Muscle of leg (tissue), 11 donors: Measurements from ENCODE around the gene DENND4B. TPM values are rescaled to one million over a fixed set of nuclear protein-coding genes. Genes with fewer than 3 reads are reported as not detected.

Experiments used
- DNase-seq: peaks from one replicate; pipeline ENCODE4 v3.0.0; 2013
- H3K27ac ChIP-seq: one replicate; pipeline ENCODE4 v1.5.1; 2013; ENCODE audit warnings: mild to moderate bottlenecking, low read length, control low read depth
- H3K27me3 ChIP-seq: one replicate; pipeline ENCODE4 v1.6.1; 2013; ENCODE audit warnings: low read length; ENCODE audit not compliant: control insufficient read depth, insufficient read depth
- H3K36me3 ChIP-seq: one replicate; pipeline ENCODE4 v1.6.1; 2013; ENCODE audit warnings: low read length; ENCODE audit not compliant: control insufficient read depth, insufficient read depth
- H3K4me1 ChIP-seq: one replicate; pipeline ENCODE4 v1.6.1; 2013; ENCODE audit warnings: low read length; ENCODE audit not compliant: control insufficient read depth, insufficient read depth
- H3K4me3 ChIP-seq: one replicate; pipeline ENCODE4 v1.5.1; 2013; ENCODE audit warnings: low read length, control low read depth
- H3K9me3 ChIP-seq: replicated peaks from 2 replicates; pipeline ENCODE4 v1.6.1; 2013; ENCODE audit warnings: low read depth, low read length; ENCODE audit not compliant: control insufficient read depth
- WGBS: methylation state at CpG from one replicate; pipeline ENCODE4 v1.1.5; 2013; ENCODE audit warnings: missing lambda C conversion rate; ENCODE audit not compliant: insufficient coverage; 5-methylcytosine and 5-hydroxymethylcytosine counted together
- polyA plus RNA-seq, 8 donors: library from polyadenylated mRNA; unstranded; fragments of 120-200 nt; gene quantifications; one replicate each; pipeline versions ENCODE4 v1.2.1 to v1.2.3, GENCODE V29; 2013; ENCODE audit warnings: inconsistent platforms in 1 of 8, low replicate concordance in 1 of 8; ENCODE audit not compliant: insufficient read length in 8 of 8, insufficient read depth in 1 of 8
- total RNA-seq: library from RNA; stranded (reverse); fragments of 120-200 nt; gene quantifications from one replicate; pipeline ENCODE4 v1.2.4, GENCODE V29; 2013

DENND4B gene
- total and polyA plus RNA-seq, 9 donors: 11.8 to 35.7 (median 28.1) TPM

- no peaks in the 10 kb centered on the region for H3K9me3 ChIP-seq
- peak overlapping the region; percentile 95 for H3K27ac ChIP-seq
- H3K36me3 ChIP-seq: peaks cover 61% of the 10 kb centered on the region
- WGBS: under 1% methylated on average over 79 of the region's 95 CpGs
- peaks cover 17% of the 10 kb centered on the region for H3K4me1 ChIP-seq
- H3K4me3 ChIP-seq: peak overlapping the region; percentile 71
- DNase-seq: peak; percentile 89
- H3K27me3 ChIP-seq: no peaks in the 10 kb centered on the region
These were observed 510 bp downstream of the DENND4B start for GRCh38 chr1:153945795-153946621.

- H3K4me3 ChIP-seq: peak overlapping the region; percentile 71
- H3K27me3 ChIP-seq: no peaks in the 10 kb centered on the region
- peak; percentile 63 for DNase-seq
- peaks cover 62% of the 10 kb centered on the region for H3K36me3 ChIP-seq
- H3K27ac ChIP-seq: peak overlapping the region; percentile 95
- peaks cover 17% of the 10 kb centered on the region for H3K4me1 ChIP-seq
- H3K9me3 ChIP-seq: no peaks in the 10 kb centered on the region
- 57% methylated on average over 6 of the region's 12 CpGs for WGBS
These were observed 1.3 kb downstream of the DENND4B start for GRCh38 chr1:153945131-153945794.

GRCh38 chr1:153944827-153945117 is 1.7 kb downstream of the DENND4B start:
- Histone ChIP-seq H3K27ac (peak overlapping the region; percentile 95), H3K4me3 (peak overlapping the region; percentile 71), H3K36me3 (peaks cover 62% of the 10 kb centered on the region), H3K9me3 (no peaks in the 10 kb centered on the region), H3K27me3 (no peaks in the 10 kb centered on the region), H3K4me1 (peaks cover 17% of the 10 kb centered on the region)
- DNase-seq: no peak
- 72% methylated on average over 3 of the region's 3 CpGs for WGBS

DNA sequence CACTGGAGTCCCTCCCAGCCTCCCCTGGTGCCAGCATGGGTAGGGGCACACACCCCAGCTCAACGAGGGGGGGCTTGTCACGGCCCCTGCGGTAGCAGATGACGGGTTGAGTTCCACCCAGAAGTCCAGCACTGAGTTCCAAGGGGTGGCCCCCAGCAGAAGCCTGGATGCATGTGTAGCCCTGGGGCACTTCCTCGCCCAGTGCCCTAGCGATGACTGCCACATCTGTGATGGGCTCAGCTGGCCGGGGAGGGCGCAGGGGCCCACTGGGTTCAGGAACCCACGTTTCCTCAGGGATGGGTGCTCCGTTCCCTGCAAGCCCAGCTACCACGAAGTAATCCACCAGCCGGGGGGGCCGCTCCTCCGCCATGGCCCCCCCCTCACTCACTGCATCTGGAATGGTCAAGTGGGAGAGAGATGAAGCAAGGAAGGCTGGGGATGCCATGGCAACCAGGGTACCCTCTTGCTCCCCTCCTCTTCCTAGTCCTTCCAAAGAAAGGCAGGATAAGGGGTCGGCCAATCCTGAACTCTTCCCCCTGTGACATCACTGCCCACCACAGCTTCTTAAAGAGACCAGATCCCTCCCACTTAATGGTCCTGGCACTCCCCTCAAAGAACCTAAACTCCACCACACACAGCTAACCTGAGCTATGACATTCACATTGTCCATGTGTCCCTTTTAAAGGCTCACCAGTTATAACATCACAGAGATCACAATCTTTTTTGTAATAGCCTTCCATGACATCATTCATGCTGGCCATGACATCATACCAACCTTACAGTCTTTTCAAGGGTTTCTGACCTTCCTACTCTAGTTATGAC is 2.3 kb downstream of the DENND4B start:
- no peak for DNase-seq
- 87% methylated on average over 10 of the region's 15 CpGs for WGBS
- peaks cover 66% of the 10 kb centered on the region for H3K36me3 ChIP-seq
- H3K9me3 ChIP-seq: no peaks in the 10 kb centered on the region
- H3K4me1 ChIP-seq: peaks cover 17% of the 10 kb centered on the region
- peak overlapping the region; percentile 71 for H3K4me3 ChIP-seq
- peak overlapping the region; percentile 95 for H3K27ac ChIP-seq
- H3K27me3 ChIP-seq: no peaks in the 10 kb centered on the region

DNA sequence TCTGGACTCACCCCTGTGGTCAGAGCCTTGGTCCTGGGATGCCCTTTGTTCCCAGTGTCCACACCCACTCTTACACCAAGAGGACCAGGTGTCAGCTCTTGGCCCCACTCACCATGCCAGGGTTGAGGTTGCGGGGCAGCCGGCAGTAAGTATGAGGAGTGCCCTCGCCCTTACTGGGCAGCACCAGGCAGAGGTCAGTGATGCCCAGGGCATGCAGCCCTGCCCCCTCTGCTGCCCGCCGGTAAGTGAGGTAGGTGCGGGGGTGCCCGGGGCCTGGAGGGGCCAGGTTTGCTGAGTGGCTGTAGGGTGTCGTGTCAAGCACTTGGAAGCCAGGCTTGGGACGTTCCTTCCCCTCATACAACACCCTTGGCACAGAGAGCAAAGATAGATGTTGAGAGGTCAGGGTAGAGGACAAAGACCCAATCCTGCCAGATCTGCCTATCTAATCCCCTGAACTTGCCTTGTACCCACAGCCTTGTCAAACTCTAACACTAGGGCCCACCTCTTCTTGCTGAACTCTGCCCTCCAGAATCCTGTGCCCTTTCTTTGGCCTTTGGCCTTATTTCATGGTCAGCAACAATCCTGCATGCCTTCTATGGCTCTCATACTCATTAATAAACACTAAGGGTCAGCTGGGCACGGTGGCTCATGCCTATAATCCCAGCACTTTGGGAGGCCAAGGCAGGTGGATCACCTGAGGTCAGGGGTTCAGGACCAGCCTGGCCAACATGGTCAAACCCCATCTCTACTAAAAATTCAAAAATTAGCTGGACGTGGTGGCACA is 3.6 kb downstream of the DENND4B start:
- no peaks in the 10 kb centered on the region for H3K9me3 ChIP-seq
- H3K36me3 ChIP-seq: peaks cover 59% of the 10 kb centered on the region
- WGBS: 80% methylated on average over 1 of the region's 11 CpGs
- peaks cover 17% of the 10 kb centered on the region for H3K4me1 ChIP-seq
- H3K27me3 ChIP-seq: no peaks in the 10 kb centered on the region
- H3K4me3 ChIP-seq: no peak overlapping the region
- DNase-seq: no peak
- no peak overlapping the region for H3K27ac ChIP-seq

GRCh38 chr1:153941826-153942725 is 4.4 kb downstream of the DENND4B start:
- peaks cover 17% of the 10 kb centered on the region for H3K4me1 ChIP-seq
- no peak overlapping the region for H3K4me3 ChIP-seq
- no peaks in the 10 kb centered on the region for H3K27me3 ChIP-seq
- 95% methylated on average over 29 of the region's 34 CpGs for WGBS
- no peak overlapping the region for H3K27ac ChIP-seq
- H3K36me3 ChIP-seq: peaks cover 63% of the 10 kb centered on the region
- H3K9me3 ChIP-seq: no peaks in the 10 kb centered on the region
- no peak for DNase-seq

DNA sequence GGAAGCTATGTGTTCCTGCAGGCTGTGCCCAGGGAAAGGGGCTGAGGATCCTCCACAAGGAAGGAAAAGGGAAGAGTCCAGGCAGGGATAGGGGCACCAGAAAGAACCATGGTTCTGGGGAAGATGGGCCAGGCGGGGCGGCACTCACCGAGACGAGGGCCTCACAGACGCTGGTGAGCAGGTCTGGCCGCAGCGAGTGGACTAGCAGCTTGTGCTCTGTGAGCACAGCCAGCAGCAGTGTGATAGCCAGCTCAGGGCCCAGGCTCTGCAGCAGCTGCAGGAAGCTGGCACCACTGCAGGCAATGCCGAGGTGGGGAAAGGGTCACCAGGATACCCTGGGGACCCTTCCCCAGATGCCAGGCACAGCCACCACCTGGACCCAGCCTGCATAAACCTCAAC is 5.8 kb downstream of the DENND4B start:
- Histone ChIP-seq H3K36me3 (peaks cover 76% of the 10 kb centered on the region), H3K27ac (no peak overlapping the region), H3K9me3 (no peaks in the 10 kb centered on the region), H3K4me1 (peaks cover 13% of the 10 kb centered on the region), H3K27me3 (no peaks in the 10 kb centered on the region), H3K4me3 (no peak overlapping the region)
- WGBS: 93% methylated on average over 8 of the region's 8 CpGs
- DNase-seq: no peak

DNA sequence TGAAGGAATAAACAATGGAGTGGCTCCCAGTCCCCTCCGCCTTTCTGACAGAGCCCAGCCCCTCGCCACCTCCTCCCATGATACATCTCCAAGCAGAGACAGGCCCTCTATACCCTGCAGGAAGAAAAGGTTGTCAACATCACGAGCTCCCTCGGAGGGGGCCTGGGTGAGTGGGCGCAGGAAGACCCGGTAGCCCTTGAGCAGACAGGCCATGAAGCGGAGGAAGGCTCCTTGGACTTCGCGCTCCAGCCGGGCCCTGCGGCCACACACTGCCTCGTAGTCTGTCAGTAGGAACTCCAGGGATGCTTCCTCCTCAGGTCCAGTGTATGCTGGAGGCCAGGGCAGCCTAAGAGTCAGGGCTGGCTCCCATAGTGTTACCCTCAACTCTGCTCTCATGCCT is 7.0 kb downstream of the DENND4B start:
- no peak overlapping the region for H3K27ac ChIP-seq
- peaks cover 87% of the 10 kb centered on the region for H3K36me3 ChIP-seq
- WGBS: 88% methylated on average over 12 of the region's 12 CpGs
- no peak for DNase-seq
- H3K4me1 ChIP-seq: peaks cover 3% of the 10 kb centered on the region
- H3K4me3 ChIP-seq: no peak overlapping the region
- no peaks in the 10 kb centered on the region for H3K27me3 ChIP-seq
- no peaks in the 10 kb centered on the region for H3K9me3 ChIP-seq

GRCh38 chr1:153938996-153939395 is 7.5 kb downstream of the DENND4B start:
- no peaks in the 10 kb centered on the region for H3K27me3 ChIP-seq
- H3K4me3 ChIP-seq: no peak overlapping the region
- WGBS: 86% methylated on average over 1 of the region's 3 CpGs
- peaks cover 88% of the 10 kb centered on the region for H3K36me3 ChIP-seq
- no peaks in the 10 kb centered on the region for H3K4me1 ChIP-seq
- DNase-seq: no peak
- H3K27ac ChIP-seq: no peak overlapping the region
- H3K9me3 ChIP-seq: no peaks in the 10 kb centered on the region
